ENCODE results near the gene PLTP. TPM values are rescaled to one million over a fixed set of nuclear protein-coding genes. Genes with fewer than 3 reads are reported as not detected.

PLTP gene
- total RNA-seq, 1 experiment from 2014 or later, result 18.5 TPM

Other genes starting within 250 kb of the PLTP start
- not detected in 2 replicates for gene WFDC11, start 241.9 kb downstream of the PLTP start, total RNA-seq (2014; rRNA removed; shearing (Covaris generic))
- not detected in 2 replicates for gene WFDC13, start 210.1 kb downstream of the PLTP start, total RNA-seq (2014; rRNA removed; shearing (Covaris generic))
- not detected in 2 replicates for gene WFDC10B, start 207.1 kb downstream of the PLTP start, total RNA-seq (2014; rRNA removed; shearing (Covaris generic))
- not detected in 2 replicates for gene SPINT4, start 189.8 kb downstream of the PLTP start, total RNA-seq (2014; rRNA removed; shearing (Covaris generic))
- gene WFDC3, start 120.3 kb downstream of the PLTP start, total RNA-seq (2014; rRNA removed; shearing (Covaris generic)), result 0.58 TPM in 1 of 2 replicates, not detected in the other
- gene DNTTIP1, start 120.2 kb downstream of the PLTP start, total RNA-seq (2014; rRNA removed; shearing (Covaris generic)), result 26.4 and 31.6 TPM in 2 replicates
- 75.4 and 76.9 TPM in 2 replicates for gene UBE2C, start 99.5 kb downstream of the PLTP start, total RNA-seq (2014; rRNA removed; shearing (Covaris generic))
- gene TNNC2, start 84.8 kb downstream of the PLTP start, total RNA-seq (2014; rRNA removed; shearing (Covaris generic)), result 0.37 TPM in 1 of 2 replicates, not detected in the other
- 14.8 and 25.5 TPM in 2 replicates for gene SNX21, start 78.4 kb downstream of the PLTP start, total RNA-seq (2014; rRNA removed; shearing (Covaris generic))
- 49.4 and 60.4 TPM in 2 replicates for gene ACOT8, start 54.8 kb downstream of the PLTP start, total RNA-seq (2014; rRNA removed; shearing (Covaris generic))
- gene ZSWIM3, start 54.5 kb downstream of the PLTP start, total RNA-seq (2014; rRNA removed; shearing (Covaris generic)), result 3.0 and 3.4 TPM in 2 replicates
- 11.5 and 13.7 TPM in 2 replicates for gene ZSWIM1, start 30.9 kb downstream of the PLTP start, total RNA-seq (2014; rRNA removed; shearing (Covaris generic))
- gene SPATA25, start 24.5 kb downstream of the PLTP start, total RNA-seq (2014; rRNA removed; shearing (Covaris generic)), result 1.3 and 2.2 TPM in 2 replicates
- 7.1 and 8.9 TPM in 2 replicates for gene NEURL2, start 20.9 kb downstream of the PLTP start, total RNA-seq (2014; rRNA removed; shearing (Covaris generic))
- 447 and 457 TPM in 2 replicates for gene CTSA, start 20.8 kb downstream of the PLTP start, total RNA-seq (2014; rRNA removed; shearing (Covaris generic))
- gene PCIF1, start 22.5 kb upstream of the PLTP start, total RNA-seq (2014; rRNA removed; shearing (Covaris generic)), result 9.2 and 10.9 TPM in 2 replicates
- gene ZNF335, start 60.0 kb upstream of the PLTP start, total RNA-seq (2014; rRNA removed; shearing (Covaris generic)), result 8.4 and 10.1 TPM in 2 replicates
- gene MMP9, start 96.8 kb upstream of the PLTP start, total RNA-seq (2014; rRNA removed; shearing (Covaris generic)), result not detected in 2 replicates
- 0.74 and 1.5 TPM in 2 replicates for gene SLC12A5, start 117.1 kb upstream of the PLTP start, total RNA-seq (2014; rRNA removed; shearing (Covaris generic))
- 15.9 and 16.6 TPM in 2 replicates for gene NCOA5, start 177.8 kb upstream of the PLTP start, total RNA-seq (2014; rRNA removed; shearing (Covaris generic))
- gene CD40, start 206.2 kb upstream of the PLTP start, total RNA-seq (2014; rRNA removed; shearing (Covaris generic)), result not detected in 2 replicates